Loucy (cell line): ENCODE results near the gene NOVA2.

Source experiments
- H2AFZ ChIP-seq: fragments of 200-600 bp; sonication (generic); 2 replicates; pipeline ENCODE4 v1.6.0; 2016; ENCODE audit warnings: antibody characterized with exemption, mild to moderate bottlenecking, low read length, moderate library complexity
- H3F3A ChIP-seq: fragments of 200-600 bp; 2 replicates; pipeline ENCODE4 v1.6.0; 2016; ENCODE audit warnings: antibody characterized with exemption, low read depth, mild to moderate bottlenecking
- H3K27me3 ChIP-seq: fragments of 200-600 bp; sonication (generic); 2 replicates; pipeline ENCODE4 v1.6.1; 2014; ENCODE audit warnings: low read length, mild to moderate bottlenecking; ENCODE audit not compliant: insufficient read depth, poor library complexity, severe bottlenecking
- H3K36me3 ChIP-seq: fragments of 200-600 bp; sonication (generic); 2 replicates; pipeline ENCODE4 v1.6.1; 2016; ENCODE audit warnings: low read length; ENCODE audit not compliant: insufficient read depth
- H3K4me1 ChIP-seq: fragments of 200-600 bp; sonication (generic); 2 replicates; pipeline ENCODE4 v1.5.1; 2014; ENCODE audit warnings: low read length, mild to moderate bottlenecking; ENCODE audit not compliant: insufficient read depth, poor library complexity, severe bottlenecking
- H3K4me2 ChIP-seq: fragments of 200-600 bp; sonication (generic); 2 replicates; pipeline ENCODE4 v1.6.0; 2014; ENCODE audit warnings: antibody characterized with exemption, low read length, low read depth, mild to moderate bottlenecking; ENCODE audit not compliant: poor library complexity, severe bottlenecking
- H3K4me3 ChIP-seq: fragments of 200-600 bp; sonication (generic); 2 replicates; pipeline ENCODE4 v1.5.1; 2014; ENCODE audit warnings: low read length, mild to moderate bottlenecking, mixed read lengths; ENCODE audit not compliant: poor library complexity, severe bottlenecking
- H3K79me2 ChIP-seq: fragments of 200-600 bp; sonication (generic); 2 replicates; pipeline ENCODE4 v1.6.1; 2014; ENCODE audit warnings: low read length; ENCODE audit not compliant: insufficient read depth
- H3K9ac ChIP-seq: fragments of 200-600 bp; sonication (generic); 2 replicates; pipeline ENCODE4 v1.6.0; 2014; ENCODE audit warnings: mild to moderate bottlenecking, low read depth, low read length, moderate library complexity; ENCODE audit not compliant: poor library complexity, severe bottlenecking
- H3K9me2 ChIP-seq: fragments of 200-600 bp; sonication (generic); replicated peaks from 2 replicates; pipeline ENCODE4 v1.6.1; 2016; ENCODE audit warnings: low read depth, low read length, mixed read lengths
- H3K9me3 ChIP-seq: fragments of 200-600 bp; sonication (generic); 2 replicates; pipeline ENCODE4 v1.6.1; 2014; ENCODE audit warnings: mild to moderate bottlenecking, antibody characterized with exemption, low read length, low read depth; ENCODE audit not compliant: insufficient read depth
- H4K20me1 ChIP-seq: fragments of 200-600 bp; sonication (generic); 2 replicates; pipeline ENCODE4 v1.6.0; 2014; ENCODE audit warnings: antibody characterized with exemption, low read length, mild to moderate bottlenecking; ENCODE audit not compliant: insufficient read depth, poor library complexity, severe bottlenecking
- EZH2phosphoT487 ChIP-seq: fragments of 200-600 bp; IDR thresholded peaks from 2 replicates; pipeline ENCODE4 v1.6.1; 2018; ENCODE audit warnings: antibody characterized with exemption, mild to moderate bottlenecking, moderate library complexity, borderline replicate concordance
- TF ChIP-seq, protein P1 (sequence below): fragments of 200-600 bp; sonication (generic); conservative IDR thresholded peaks from 2 replicates; pipeline ENCODE4 v1.5.1; 2014; ENCODE audit warnings: mild to moderate bottlenecking, antibody characterized with exemption, low read length

NOVA2 gene

DNA sequence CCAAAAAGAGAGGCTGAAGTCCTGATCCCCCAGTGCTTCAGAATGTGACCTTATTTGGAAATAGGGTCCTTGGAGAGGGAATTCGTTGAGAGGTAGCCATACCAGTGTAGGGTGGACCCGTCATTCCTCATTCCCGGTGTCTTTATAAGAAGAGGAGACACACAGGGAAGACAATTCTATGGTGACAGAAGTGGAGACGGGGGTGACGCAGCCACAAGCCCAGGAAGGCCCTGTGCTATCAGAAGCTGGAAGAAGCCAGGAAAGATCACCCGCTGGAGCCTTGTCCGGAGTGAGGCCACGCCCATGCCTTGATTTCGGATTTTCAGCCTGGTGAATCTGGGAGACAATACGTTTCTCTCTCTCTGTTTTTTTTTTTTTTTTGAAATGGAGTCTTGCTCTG is 68.7 kb downstream of the NOVA2 start:
- Histone ChIP-seq H2AFZ (no peak overlapping the region), H3K4me1 (peaks cover 5% of the 10 kb centered on the region), H3K4me2 (no peak overlapping the region), H3K4me3 (no peak overlapping the region), H3K9me2 (no peaks in the 10 kb centered on the region), H4K20me1 (peaks cover 4% of the 10 kb centered on the region), H3K9ac (no peak overlapping the region), H3K9me3 (no peaks in the 10 kb centered on the region), H3F3A (no peaks in the 10 kb centered on the region), H3K27me3 (no peaks in the 10 kb centered on the region), H3K36me3 (no peaks in the 10 kb centered on the region), H3K79me2 (peaks cover 23% of the 10 kb centered on the region)
- TF ChIP-seq, protein P1, sequence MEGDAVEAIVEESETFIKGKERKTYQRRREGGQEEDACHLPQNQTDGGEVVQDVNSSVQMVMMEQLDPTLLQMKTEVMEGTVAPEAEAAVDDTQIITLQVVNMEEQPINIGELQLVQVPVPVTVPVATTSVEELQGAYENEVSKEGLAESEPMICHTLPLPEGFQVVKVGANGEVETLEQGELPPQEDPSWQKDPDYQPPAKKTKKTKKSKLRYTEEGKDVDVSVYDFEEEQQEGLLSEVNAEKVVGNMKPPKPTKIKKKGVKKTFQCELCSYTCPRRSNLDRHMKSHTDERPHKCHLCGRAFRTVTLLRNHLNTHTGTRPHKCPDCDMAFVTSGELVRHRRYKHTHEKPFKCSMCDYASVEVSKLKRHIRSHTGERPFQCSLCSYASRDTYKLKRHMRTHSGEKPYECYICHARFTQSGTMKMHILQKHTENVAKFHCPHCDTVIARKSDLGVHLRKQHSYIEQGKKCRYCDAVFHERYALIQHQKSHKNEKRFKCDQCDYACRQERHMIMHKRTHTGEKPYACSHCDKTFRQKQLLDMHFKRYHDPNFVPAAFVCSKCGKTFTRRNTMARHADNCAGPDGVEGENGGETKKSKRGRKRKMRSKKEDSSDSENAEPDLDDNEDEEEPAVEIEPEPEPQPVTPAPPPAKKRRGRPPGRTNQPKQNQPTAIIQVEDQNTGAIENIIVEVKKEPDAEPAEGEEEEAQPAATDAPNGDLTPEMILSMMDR: no peak
- no peak for TF ChIP-seq EZH2phosphoT487

DNA sequence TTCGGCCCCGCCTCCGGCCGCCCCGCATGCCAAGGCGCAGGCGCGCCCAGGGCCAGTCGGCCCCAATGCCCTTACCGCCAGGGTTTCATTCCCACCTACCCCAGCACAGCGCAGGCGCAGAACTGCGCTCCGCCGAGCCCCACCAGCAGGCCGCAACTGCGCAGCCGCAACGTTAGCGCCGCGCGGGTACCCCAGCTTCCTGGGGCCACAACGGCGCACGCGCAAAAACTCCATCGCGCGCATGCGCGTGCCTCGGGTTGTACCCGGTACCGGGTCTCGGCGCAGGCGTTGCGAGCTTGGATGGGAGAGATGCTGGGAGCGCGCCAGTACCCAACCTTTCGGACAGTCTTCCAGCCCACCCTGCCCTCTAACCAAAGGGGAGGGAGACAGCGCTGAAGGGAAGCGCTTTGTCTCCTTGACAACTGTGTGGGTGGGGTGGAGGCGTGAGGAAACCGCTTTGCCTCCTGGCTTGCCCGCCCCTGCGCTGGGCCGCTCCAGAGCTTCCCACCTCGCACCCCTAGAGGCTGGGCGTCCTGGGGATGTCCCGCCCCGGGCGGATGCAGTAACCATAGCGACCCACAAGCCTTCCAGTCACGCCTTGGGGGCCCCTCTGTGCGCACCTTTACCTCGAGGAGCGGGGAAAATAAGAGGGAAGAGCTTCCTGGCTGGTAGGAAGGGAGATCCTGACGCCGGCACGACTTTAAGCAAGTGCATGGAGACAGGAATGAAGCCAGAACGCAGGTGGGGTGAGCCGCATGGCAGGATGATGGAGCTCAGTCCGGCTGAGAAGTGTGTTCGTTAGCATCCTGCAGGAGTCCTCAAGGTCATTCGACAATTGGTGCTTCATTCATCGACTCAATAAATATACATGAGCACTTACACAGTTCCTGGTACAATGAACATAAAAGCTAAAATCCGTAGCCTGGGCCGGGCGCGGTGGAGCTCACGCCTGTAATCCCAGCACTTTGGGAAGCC is 70.7 kb downstream of the NOVA2 start:
- H2AFZ ChIP-seq: peak overlapping the region; percentile 89
- TF ChIP-seq EZH2phosphoT487: no peak
- TF ChIP-seq, protein P1: no peak
- H4K20me1 ChIP-seq: peaks cover 4% of the 10 kb centered on the region
- H3K4me1 ChIP-seq: peaks cover 5% of the 10 kb centered on the region
- H3F3A ChIP-seq: no peaks in the 10 kb centered on the region
- no peaks in the 10 kb centered on the region for H3K27me3 ChIP-seq
- no peaks in the 10 kb centered on the region for H3K9me3 ChIP-seq
- peak overlapping the region; percentile 85 for H3K4me2 ChIP-seq
- H3K79me2 ChIP-seq: peaks cover 27% of the 10 kb centered on the region
- peak overlapping the region; percentile 99 for H3K4me3 ChIP-seq
- peak overlapping the region; percentile 98 for H3K9ac ChIP-seq
- H3K9me2 ChIP-seq: no peaks in the 10 kb centered on the region
- no peaks in the 10 kb centered on the region; the same call in 1 of the 2 replicates for H3K36me3 ChIP-seq

DNA sequence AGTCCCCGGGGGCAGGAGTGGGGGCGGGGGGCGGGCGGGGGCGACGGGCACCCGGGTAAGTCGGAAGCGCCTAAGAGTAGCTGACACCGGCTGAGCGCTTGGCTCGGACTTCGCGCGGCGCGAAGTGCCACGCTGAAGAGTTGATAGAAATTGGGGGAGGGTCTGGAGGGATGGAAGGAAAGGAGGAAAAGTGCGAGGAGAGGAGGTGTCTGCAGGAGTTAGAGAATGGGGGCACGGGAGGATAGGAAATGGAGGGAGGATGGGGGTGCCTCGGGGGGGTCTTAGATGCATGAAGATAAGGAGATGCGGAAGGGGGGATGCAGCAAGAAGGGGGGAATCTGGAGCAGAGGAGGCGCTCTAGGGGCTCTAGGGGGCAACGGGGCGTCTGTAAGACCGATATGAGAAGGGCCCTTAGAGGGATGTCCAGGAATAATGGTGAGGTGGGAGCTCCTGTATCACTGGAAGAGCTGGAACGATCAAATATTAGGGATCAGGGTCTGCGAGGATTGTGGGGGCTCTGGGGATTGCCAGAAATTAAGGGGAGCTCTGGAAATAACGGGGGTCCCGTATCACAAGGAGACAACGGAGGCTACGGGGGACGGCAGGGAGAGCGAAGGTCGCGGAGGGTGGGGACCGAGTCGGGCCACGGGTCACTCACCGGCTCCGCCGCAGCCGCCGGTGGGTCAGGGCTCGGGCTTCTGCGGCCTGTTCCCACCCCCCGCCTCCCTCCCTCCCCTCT is 71.6 kb downstream of the NOVA2 start, which contains the start of gene MYPOP:
Gene MYPOP (minus strand): TSS at position 702 of the 739 bp plus-strand sequence. CDS start 840 bp downstream, outside the sequence.
- TF ChIP-seq, protein P1: 0 out of 2 replicates have a peak, but pooled peaks have one; percentile 12
- TF ChIP-seq EZH2phosphoT487: no peak
- H3K4me3 ChIP-seq: peak within 1 kb of the TSS; percentile 99
- H3K27me3 ChIP-seq: no peaks in the 10 kb centered on the region
- H4K20me1 ChIP-seq: peaks cover 4% of the 10 kb centered on the region
- H3K79me2 ChIP-seq: peaks cover 27% of the 10 kb centered on the region
- H3K36me3 ChIP-seq: no peaks in the 10 kb centered on the region; the same call in 1 of the 2 replicates
- no peaks in the 10 kb centered on the region for H3K9me2 ChIP-seq
- H2AFZ ChIP-seq: peak within 1 kb of the TSS; percentile 93
- H3K9me3 ChIP-seq: no peaks in the 10 kb centered on the region
- peaks cover 5% of the 10 kb centered on the region for H3K4me1 ChIP-seq
- H3K4me2 ChIP-seq: peak within 1 kb of the TSS; percentile 85
- peak within 1 kb of the TSS; percentile 98 for H3K9ac ChIP-seq
- H3F3A ChIP-seq: no peaks in the 10 kb centered on the region
